ENCODE measurements around the gene UGT1A4. TPM values are rescaled to one million over a fixed set of nuclear protein-coding genes. Genes with fewer than 3 reads are reported as not detected.

The UGT1A4 gene
- total RNA-seq, 1 donor, result not detected

- DNase-seq (ENCODE audit: low read depth), result no peak
- no peak overlapping the region for H3K4me3 ChIP-seq (ENCODE audit: low read depth, low read length)
- TF ChIP-seq, protein P1, sequence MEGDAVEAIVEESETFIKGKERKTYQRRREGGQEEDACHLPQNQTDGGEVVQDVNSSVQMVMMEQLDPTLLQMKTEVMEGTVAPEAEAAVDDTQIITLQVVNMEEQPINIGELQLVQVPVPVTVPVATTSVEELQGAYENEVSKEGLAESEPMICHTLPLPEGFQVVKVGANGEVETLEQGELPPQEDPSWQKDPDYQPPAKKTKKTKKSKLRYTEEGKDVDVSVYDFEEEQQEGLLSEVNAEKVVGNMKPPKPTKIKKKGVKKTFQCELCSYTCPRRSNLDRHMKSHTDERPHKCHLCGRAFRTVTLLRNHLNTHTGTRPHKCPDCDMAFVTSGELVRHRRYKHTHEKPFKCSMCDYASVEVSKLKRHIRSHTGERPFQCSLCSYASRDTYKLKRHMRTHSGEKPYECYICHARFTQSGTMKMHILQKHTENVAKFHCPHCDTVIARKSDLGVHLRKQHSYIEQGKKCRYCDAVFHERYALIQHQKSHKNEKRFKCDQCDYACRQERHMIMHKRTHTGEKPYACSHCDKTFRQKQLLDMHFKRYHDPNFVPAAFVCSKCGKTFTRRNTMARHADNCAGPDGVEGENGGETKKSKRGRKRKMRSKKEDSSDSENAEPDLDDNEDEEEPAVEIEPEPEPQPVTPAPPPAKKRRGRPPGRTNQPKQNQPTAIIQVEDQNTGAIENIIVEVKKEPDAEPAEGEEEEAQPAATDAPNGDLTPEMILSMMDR (IDR thresholded peaks at IDR 0.05; ENCODE audit: insufficient read depth, low read length), result no peak
These were observed 56.9 kb downstream of the UGT1A4 start for GRCh38 chr2:233775414-233775813.

DNA sequence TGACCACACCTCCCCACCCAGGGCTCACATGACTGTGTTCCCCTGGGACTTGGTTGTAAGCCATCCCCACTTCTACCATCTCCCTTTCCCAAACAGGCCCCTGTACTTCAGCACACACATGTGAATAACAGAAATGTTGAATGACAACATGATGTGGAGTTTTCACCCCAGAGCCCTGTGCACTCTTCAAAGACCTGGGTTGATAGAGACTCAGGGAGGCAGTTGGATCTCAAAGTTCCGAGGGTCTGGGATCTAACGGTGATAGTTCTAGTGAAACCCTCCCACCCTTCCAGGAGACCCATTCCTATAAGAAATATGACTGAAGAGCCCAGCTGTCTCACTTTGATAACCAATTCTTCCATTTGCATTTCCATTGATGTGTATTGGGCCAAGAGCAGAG, 59.5 kb downstream of the UGT1A4 start, which contains the start of gene MROH2A:
TSS of gene MROH2A (plus strand) at position 301 of the 400 bp plus-strand sequence. CDS start 1,029 bp downstream, outside the sequence.
- TF ChIP-seq, protein P1 (IDR thresholded peaks at IDR 0.05; ENCODE audit: insufficient read depth, low read length), result no peak
- no peak within 1 kb of the TSS for H3K4me3 ChIP-seq (ENCODE audit: low read depth, low read length)
- DNase-seq (ENCODE audit: low read depth), result no peak

DNA sequence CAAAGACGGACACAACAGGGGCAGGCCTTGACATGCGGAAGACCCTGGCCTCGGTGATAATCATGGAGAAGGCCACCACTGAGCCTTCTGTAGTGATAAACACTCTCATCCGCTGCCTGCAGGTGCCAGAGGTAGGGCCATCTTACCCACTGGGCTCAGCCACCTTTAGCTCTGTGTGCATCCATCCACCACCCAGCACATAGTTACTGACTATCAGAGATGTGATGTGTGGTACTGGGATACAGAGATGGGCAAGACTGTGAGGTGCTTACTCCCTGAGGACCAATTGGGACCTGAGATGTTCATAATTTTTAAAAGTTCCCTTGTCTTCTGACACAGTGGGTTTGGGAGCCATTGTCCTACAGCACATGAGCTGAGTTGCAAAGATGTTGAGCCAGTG, 61.2 kb downstream of the UGT1A4 start:
- H3K4me3 ChIP-seq (ENCODE audit: low read depth, low read length), result no peak overlapping the region
- DNase-seq (ENCODE audit: low read depth), result no peak
- TF ChIP-seq, protein P1 (IDR thresholded peaks at IDR 0.05; ENCODE audit: insufficient read depth, low read length), result no peak

GRCh38 chr2:233780771-233781170, 62.2 kb downstream of the UGT1A4 start:
- no peak overlapping the region for H3K4me3 ChIP-seq (ENCODE audit: low read depth, low read length)
- DNase-seq (ENCODE audit: low read depth), result no peak
- TF ChIP-seq, protein P1 (IDR thresholded peaks at IDR 0.05; ENCODE audit: insufficient read depth, low read length), result no peak

GRCh38 chr2:233789554-233789953, 71.0 kb downstream of the UGT1A4 start:
- no peak overlapping the region for H3K4me3 ChIP-seq (ENCODE audit: low read depth, low read length)
- TF ChIP-seq, protein P1 (IDR thresholded peaks at IDR 0.05; ENCODE audit: insufficient read depth, low read length), result no peak
- DNase-seq (ENCODE audit: low read depth), result no peak

DNA sequence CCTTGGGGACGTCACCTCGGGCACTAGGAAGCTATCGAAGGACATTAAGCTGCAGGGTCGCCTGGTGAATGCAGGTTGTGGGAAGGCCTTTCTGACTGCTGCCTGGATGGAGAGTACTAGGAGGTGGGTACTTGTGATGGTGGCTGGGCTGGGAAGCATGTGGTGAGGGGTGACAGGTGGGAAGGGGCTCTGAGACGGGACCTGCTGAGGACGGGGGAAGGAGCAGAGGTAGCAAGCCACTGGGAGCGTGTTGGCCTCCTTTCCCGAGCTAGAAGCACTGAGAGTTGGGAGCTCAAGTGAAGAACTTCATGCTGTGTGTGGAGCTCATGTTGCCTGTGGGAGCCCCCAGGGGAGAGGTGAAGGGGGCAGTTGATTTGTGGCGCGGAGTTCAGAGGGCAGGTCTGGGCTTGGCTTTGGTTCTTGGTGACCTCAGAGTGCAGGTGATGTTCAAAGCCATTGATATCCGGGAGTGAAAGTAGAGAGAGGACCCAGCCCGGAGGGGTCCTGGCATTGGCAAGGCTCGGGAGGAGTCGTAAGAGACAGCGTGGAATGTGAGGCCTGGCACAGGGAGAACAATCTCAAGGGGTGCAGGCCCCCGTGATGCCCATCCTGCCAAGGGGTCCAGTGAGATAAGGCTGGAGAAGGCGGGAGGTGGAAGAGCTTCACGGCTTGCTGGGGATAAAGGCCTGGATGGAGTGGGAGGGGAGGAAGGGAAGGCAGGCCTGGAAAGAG, 72.8 kb downstream of the UGT1A4 start:
- H3K4me3 ChIP-seq (ENCODE audit: low read depth, low read length), result no peak overlapping the region

More for the DNA sequence above, 72.8 kb downstream of the UGT1A4 start:
- TF ChIP-seq, protein P1 (IDR thresholded peaks at IDR 0.05; ENCODE audit: insufficient read depth, low read length), result no peak
- no peak for DNase-seq (ENCODE audit: low read depth)
